GM21576 (cell line): ENCODE results near the gene NOS3.

Experiments
- ATAC-seq: cut with Tn5 transposase; IDR thresholded peaks from one replicate; pipeline ENCODE4 v1.9.1; 2021; ENCODE audit warnings: mild to moderate bottlenecking, moderate library complexity; ENCODE audit not compliant: unreplicated experiment

NOS3 gene

DNA sequence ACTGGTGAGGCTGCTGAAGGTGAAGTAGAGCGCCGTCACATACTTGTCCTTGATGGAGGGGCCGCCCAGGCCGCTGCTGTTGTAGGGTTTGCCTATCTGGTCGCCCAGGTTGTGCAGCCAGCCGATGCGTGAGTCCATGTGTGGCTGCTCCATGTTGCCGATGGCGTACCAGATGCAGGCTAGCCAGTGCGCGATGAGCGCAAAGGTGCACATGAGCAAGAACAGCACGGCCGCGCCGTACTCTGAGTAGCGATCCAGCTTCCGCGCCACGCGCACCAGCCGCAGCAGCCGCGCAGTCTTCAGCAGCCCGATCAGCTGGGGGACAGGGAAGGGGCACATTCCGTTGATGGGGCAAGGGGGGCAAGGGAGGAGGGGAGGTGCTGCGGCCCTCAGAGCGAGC, 39.3 kb upstream of the NOS3 start:
- ATAC-seq, result no peak

GRCh38 chr7:150952331-150953050, 38.3 kb upstream of the NOS3 start:
- no peak for ATAC-seq

GRCh38 chr7:150953061-150953997, 37.5 kb upstream of the NOS3 start:
- no peak for ATAC-seq

DNA sequence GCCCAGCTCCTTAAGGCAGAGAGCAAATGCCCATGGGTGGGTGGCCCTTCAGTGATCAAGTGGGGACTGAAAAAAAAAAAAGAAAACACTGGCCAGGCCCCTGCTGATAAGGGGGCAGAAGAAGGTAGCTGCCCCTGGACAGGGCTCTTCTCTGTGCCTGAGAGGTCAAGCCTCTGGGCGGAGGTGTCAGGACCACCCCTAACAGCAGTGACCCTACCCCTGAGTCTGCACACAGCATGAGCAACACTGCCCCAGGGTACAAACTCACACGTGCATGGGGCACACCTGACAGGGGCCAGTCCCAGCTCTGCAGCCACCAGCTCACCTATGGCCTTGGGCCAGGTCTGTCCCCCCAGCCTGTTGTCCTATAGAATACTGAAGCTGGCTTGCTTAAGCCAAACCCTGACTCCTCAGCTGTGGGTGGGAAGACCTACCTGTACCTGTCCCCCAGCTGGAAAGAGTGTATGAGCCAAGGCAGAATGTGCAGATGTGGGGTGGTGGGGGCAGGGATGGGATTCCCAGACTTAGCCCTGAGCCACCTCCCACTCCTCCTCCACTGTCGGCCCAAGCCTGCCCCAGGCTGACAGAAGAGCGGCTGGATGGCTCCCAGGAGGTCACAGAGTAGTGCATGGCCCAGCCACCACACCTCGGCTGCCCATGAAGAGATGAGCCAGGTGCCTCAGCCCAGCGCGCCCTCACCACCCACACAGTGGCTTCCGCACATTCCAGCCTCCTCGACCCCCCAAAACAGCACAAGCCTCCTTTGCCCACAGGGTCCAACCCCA, 36.4 kb upstream of the NOS3 start:
- no peak for ATAC-seq

DNA sequence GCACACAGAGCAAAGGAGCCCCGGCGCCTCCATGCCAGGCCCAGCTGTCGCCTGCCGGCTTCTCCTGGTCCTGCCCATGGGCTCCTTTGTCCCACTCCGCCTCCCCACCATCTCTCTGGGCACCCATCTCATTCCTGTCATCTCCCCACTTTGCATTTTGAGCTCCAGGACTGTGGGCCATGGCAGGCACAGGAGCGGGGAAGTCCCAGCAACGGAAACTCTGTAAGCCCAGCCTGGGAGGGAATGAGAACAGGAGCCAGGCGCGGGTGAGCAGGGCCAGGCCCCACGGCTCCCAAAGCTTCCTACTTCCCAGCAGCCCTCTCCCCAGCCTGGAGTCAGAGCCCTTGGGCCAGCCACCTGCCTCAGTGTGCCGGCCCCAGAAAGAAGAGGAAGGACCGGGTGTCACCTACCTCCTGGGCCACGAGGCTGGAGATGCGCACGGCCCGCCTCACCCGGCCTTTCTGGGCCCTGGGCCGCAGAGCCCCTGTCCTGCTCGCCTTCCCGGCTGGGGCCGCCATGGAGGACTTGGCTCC, 35.8 kb upstream of the NOS3 start:
- no peak for ATAC-seq

- ATAC-seq, result no peak
Measured at GRCh38 chr7:150955519-150956394, 35.1 kb upstream of the NOS3 start.

DNA sequence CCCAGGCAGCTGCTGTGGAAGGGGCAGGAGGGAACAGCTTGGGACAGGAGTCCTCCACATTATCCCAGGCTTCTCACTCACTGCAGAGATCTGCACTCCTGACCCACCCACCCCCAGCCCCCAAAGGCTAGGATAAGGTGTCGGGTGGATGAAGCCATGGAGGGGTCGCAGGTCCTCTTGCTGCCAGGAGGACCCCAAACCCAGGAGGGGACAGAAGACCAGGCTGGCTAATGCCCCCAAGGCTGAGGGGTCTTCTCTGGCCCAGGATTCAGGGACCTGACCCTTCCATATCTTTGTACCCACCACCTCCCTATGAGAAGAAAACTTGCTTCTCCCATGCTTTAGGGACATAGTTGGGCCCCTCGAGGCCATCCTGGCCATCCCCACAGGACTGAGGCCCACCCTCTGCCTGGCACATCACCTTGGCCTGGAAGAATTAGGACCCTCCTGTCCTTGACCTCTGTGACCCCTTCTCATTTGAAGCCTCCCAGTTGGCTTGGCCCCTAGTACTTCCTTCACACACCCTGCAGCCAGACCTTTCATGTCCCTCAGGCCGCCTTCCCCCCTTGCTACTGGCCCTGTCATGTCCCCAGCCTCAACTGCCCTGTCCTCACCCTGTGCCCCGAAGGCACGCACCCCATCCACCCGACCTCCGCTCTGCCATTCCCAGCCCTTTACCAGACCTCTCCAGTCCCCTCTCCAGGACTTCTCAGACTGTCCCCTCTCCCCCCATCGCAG, 34.3 kb upstream of the NOS3 start:
- no peak for ATAC-seq

DNA sequence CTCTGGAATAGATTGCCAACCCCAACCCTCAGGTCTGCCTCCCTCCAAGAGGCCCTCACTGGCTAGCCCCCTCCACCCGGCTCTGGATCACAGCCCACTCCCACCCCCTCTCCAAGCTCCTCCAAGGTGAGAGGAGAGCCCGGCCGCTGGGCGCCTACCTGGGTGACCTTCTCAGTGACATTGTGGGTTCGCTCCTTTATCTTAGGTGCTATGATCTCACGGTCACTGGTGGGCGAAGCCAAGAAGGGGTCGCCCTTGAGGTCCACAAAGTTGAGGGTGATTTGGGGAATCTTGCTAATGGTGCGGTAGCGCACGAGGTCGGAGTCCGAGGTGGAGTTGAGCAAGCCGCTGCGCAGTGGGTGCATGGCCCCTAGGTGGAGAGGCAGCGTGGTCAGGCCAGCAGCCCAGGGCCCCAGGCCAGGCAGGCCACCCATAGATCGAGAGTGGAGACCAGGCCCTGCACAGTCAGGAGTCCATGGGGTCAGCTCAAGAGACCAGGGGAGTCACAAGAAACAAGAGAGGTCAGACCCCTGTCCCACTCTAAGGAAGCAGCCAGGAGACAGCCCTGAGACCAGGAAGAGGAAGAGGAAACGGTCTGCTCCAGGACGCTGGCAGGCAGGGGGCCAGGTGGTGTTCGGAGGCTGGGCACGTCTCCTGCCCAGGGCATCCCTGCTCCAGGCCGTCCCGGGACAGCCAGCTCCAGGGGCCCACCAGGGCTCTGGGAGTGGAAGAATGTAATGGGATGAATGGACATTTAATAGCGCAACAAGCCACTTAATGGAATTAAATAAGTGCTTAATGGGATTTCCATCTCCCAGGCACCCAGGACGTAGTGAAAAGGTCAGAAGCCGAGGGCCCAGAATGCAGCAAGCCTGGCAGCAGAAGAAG, 33.4 kb upstream of the NOS3 start:
- ATAC-seq, result no peak

DNA sequence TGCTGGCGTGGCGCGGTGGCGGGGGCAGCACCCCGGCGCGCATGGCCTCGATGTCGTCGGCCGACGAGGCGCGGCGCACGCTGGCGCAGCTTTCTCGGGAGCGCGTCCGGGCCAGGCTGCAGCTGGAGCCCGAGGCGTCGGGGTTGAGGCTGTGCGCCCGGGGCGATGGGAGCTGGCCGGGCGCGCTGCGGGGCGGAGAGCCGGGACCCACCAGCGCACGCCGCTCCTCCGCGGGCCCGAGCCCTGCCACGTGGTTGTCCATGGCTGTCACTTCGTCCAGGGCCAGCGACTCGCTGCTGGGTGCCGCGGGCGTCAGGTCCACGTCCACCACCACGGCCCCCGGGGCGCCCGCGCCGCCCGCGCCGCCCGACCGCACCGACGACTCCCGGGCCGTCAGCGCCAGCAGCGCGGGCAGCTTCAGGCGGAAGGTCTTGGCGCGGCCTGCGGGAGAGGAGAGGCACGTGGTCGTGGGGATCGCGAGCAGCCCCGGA, 32.7 kb upstream of the NOS3 start:
- no peak for ATAC-seq

DNA sequence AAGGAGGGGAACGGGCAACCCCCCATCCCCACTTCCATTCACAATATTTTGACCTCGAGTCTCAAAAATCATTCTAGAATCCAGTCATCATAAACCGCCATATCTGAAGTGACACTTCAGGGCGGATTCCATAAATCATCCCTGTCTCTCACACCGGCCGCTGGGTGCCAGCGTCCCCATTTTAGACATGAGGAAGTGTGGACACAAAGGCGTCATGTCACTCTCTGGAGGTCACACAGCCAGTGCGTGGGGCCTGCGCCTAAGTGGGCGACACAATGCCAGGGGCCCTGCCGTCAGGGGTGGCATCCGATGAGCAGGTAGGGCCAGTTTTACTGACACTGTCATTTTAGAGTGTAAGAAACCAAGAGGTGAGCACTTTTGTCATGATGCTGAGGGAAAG, 32.2 kb upstream of the NOS3 start:
- no peak for ATAC-seq

- no peak for ATAC-seq
Measured at GRCh38 chr7:150959081-150959480, 31.7 kb upstream of the NOS3 start.

- no peak for ATAC-seq
Measured at GRCh38 chr7:150959739-150960734, 30.8 kb upstream of the NOS3 start.

DNA sequence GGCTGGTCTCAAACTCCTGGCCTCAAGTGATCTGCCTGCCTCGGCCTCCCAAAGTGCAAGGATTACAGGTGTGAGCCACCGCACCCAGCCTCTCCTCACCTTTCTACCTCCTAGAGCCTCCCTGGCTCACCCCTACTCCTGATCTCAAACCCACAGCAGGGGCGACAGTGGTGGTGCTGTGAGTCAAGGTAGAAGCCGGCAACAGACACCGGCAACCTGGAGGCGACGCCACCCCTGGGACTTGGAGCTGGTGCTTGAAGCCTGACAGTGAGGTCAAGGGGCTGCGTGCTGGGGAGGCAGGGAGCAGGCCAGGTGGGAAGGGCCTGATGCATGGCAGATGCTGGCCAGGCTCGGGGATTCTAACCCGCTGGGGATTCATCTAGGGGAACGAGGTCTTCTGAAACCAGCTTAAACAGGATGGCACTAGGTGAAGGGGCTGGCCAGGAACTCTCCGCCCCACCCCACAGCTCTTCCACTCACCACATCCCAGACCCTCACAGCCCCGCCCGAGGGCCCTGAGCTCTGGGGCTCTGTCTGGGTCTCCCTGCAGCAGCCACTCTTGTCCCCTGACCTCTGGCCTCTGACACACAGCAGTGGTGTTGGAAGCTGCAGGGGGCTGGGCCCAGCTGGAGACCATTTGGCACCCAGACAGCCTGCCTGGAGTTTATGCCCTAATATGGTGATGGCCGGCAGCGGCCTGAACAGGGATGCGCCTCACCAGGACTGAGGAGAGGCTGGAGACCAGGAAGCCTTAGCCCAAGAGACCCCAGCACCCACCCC, 29.1 kb upstream of the NOS3 start:
- ATAC-seq, result no peak

- no peak for ATAC-seq
Measured at GRCh38 chr7:150962290-150962552, 28.6 kb upstream of the NOS3 start.

DNA sequence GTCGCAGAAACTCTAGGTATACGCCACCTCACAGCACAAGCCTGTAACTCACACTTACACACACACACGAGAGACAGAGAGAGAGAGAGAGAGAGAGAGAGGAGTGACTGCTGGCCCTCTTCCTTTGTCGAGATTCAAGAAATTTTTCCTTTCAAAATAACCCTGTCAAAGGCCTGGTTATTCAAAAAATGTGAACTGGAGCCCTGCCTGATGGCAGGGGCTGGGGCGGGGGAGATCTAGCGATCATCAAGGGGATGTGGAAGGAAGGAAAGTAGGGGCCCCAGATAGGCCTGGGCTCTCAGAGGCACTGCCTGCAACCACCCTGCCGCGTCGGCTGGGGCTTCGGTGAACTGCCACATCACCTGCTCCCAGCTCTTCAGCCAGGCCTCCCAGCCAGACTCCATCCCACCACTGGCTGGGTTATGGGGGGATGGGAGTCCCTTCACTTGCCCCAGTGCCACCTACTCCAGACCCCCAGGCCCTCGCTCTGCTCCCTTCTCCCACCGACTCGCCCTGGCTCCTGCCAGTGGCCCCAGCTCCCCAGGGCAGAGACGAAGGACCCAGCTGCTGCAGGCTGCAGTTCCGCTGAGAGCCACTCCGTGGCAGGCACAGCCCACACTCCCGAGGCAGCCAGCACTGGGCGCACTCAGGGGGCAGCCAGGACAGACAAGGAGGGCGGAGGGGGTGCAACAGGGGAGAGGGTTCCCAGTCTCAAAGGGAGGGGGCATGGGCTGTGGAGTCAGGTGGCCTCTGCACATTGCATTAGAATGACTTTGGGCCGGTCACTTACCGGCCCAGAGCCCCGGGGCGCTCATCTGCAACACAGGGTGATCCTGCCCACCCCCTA, 28.0 kb upstream of the NOS3 start:
- ATAC-seq, result peak; percentile 77
